Measurements from ENCODE around the gene TMEM181. TPM values are rescaled to one million over a fixed set of nuclear protein-coding genes. Genes with fewer than 3 reads are reported as not detected.
A peak's percentile ranks its signal among the peaks of the same experiment; 100 is the strongest.
"Not testable (repeated sequence)": the region's sequence is repeated elsewhere in the genome, so short reads cannot be mapped to it uniquely, and the experiment has no call there.

Gene TMEM181
- total and polyA plus RNA-seq, 8 donors = 14.1 to 32.8 (median 23.1) TPM

DNA sequence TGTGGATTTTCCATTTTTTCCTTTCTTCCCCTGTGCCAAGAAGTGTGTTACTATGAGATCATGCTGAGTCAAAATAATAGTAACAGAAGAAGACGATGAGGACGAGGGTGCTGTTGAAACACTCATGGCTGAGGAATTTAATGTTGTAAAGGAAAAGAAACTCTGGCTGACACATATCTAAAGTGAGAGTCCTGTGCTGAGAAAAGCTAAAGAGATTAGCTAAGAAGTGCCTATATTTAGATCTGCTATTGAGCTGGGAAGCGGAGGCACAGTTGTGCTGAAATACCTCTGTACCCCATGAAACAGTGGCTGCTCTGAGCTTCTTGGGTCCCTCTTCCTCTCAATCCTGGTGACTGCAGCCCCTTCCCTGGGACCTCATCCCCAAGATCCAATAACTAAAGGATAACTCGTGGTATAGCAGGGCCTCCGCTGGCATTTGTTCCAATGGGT is 88.8 kb downstream of the TMEM181 start:
- DNase-seq (no peak), FAIRE-seq (no peak), ATAC-seq (no peak)
- WGBS, 2 donors = 84 to 90% methylated on average over 5 of the region's 5 CpGs
- H3K27ac ChIP-seq = no peak overlapping the region
- no peaks in the 10 kb centered on the region for H3K9me3 ChIP-seq
- no peaks in the 10 kb centered on the region for H3K27me3 ChIP-seq
- no peak overlapping the region for H3K4me3 ChIP-seq
- H3K4me1 ChIP-seq = no peaks in the 10 kb centered on the region
- TF ChIP-seq, protein P1, sequence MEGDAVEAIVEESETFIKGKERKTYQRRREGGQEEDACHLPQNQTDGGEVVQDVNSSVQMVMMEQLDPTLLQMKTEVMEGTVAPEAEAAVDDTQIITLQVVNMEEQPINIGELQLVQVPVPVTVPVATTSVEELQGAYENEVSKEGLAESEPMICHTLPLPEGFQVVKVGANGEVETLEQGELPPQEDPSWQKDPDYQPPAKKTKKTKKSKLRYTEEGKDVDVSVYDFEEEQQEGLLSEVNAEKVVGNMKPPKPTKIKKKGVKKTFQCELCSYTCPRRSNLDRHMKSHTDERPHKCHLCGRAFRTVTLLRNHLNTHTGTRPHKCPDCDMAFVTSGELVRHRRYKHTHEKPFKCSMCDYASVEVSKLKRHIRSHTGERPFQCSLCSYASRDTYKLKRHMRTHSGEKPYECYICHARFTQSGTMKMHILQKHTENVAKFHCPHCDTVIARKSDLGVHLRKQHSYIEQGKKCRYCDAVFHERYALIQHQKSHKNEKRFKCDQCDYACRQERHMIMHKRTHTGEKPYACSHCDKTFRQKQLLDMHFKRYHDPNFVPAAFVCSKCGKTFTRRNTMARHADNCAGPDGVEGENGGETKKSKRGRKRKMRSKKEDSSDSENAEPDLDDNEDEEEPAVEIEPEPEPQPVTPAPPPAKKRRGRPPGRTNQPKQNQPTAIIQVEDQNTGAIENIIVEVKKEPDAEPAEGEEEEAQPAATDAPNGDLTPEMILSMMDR (IDR thresholded peaks at IDR 0.05) = no peak
- H3K36me3 ChIP-seq = no peaks in the 10 kb centered on the region
- intact Hi-C loops (cut with DNase I) = no loop called here

DNA sequence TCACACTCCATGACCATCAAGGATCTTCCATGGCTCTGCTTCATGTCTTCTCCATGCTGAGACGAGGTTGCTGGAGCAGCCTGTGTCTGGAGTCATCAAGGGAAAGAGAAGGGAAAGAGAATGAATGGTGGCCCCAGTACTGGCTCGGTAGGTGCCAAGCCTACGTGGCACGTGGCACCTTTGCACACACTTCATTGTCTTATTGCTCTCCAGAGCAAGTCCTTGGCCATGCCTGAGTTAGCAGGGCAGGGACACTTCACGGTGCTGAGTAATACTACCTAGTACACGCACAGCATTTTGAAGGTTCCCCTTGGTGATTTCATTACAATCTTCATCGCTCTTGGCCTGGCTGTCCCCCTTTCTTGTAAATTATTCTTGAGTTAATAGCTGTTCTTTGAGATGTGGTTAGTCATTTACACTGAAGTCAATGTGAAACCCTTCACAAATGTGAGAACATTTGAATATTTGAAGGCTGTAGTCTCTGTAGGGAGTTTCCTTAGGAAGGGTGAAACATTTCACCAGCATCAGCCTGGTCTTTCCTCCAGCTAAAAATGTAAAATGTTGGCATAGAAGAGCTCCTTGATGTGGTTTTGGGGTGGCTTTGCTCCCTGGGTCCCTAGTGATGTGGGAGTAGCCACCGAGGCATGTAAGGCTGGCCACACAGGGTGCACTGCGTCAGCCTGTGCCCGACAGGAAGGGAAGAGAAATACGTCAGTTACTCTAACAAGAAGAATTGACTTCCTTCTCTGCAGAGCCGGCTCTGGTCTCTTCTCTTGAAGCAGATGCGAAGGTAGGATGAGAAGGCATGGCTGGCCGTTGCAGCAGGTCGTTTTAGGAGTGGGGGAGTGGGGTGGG is 89.6 kb downstream of the TMEM181 start, which contains the start of gene SYTL3:
TSS of gene SYTL3 (plus strand) at position 766 of the 855 bp plus-strand sequence. CDS start 13,215 bp downstream, outside the sequence.
- no peak for FAIRE-seq
- Histone ChIP-seq H3K4me3 (no peak within 1 kb of the TSS), H3K27ac (peak within 1 kb of the TSS in 2 of 4 donors; percentile 1 to 50), H3K9me3 (no peaks in the 10 kb centered on the region), H3K36me3 (no peaks in the 10 kb centered on the region), H3K4me1 (peaks cover 0 to 4% (median 0%) of the 10 kb centered on the region in 3 donors), H3K27me3 (no peaks in the 10 kb centered on the region)
- intact Hi-C loops (cut with DNase I) = no loop called here
- TF ChIP-seq, protein P1 (IDR thresholded peaks at IDR 0.05) = no peak
- peak in 2 of 4 donors; percentile 25 to 38 for ATAC-seq
- 67 to 75% methylated on average over 15 of the region's 15 CpGs for WGBS, 2 donors
- peak in 1 of 6 donors; percentile 52 for DNase-seq

DNA sequence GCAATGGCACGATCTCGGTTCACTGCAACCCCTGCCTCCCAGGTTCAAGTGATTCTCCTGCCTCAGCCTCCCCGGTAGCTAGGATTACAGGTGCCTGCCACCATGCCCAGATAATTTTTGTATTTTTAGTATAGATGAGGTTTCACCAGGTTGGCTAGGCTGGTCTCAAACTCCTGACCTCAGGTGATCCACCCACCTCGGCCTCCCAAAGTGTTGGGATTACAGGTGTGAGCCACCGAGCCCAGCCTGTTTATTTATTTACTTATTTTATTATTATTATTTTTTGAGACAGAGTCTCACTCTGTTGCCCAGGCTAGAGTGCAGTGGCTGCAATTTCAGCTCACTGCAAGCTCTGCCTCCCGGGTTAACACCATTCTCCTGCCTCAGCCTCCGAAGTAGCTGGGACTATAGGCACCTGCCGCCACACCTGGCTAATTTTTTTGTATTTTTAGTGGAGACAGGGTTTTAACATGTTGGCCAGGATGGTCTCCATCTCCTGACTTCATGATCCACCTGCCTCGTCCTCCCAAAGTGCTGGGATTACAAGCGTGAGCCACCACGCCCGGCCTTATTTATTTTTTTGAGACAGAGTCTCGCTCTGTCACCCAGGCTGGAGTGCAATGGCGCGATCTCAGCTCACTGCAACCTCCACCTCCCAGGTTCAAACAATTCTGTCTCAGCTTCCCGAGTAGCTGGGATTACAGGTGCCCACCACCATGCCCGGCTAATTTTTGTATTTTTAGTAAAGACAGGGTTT is 92.3 kb downstream of the TMEM181 start:
- intact Hi-C loops (cut with DNase I) = not testable (repeated sequence)

DNA sequence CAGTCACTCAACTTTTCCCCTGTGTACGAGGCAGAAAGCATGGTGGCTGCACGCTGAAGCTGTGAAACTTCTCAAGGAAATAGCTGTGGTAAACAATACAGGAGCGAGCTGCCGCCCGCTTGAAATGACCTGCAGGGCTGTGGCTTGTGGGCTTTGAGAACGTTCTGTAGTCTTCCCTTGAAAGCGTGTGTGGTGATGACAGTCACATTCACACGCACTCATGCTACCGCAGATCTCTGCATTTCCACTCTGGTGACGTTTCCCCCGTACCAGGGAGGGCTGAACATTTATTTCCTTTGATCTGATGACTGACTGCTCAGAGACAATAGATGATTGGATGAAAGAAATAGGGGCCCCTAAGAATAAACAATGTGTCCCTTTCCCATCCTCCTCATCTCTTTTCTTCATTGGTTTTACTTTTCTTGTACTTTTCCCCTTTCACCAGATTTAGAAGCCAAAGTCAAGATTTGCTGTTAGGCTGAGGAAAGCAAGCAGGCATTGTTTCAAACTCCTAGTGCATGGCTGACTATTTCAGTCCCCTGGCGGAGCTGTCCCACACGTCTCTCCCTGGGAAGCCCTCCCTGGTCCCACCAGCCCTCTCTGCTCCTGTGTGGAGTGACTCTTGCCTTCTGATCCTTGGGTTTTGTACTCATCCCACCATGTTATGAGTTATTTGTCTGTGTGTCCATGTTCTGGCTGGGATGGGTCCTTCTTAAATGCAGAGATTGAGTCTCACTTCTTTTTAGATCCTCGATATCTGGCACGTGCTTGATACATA is 93.9 kb downstream of the TMEM181 start:
- no peak for FAIRE-seq
- TF ChIP-seq, protein P1 (IDR thresholded peaks at IDR 0.05) = no peak
- no peaks in the 10 kb centered on the region for H3K27me3 ChIP-seq
- no peaks in the 10 kb centered on the region for H3K9me3 ChIP-seq
- H3K4me3 ChIP-seq = no peak overlapping the region
- DNase-seq = peak in 2 of 6 donors; percentile 40
- intact Hi-C loops (cut with DNase I) = no loop called here
- H3K4me1 ChIP-seq = peaks cover 0 to 11% (median 0%) of the 10 kb centered on the region in 3 donors
- peak overlapping the region in 2 of 4 donors; percentile 22 to 48 for H3K27ac ChIP-seq
- no peaks in the 10 kb centered on the region for H3K36me3 ChIP-seq
- 57 to 64% methylated on average over 15 of the region's 15 CpGs for WGBS, 2 donors
- peak; percentile 57 to 74 (median 62) for ATAC-seq

More for the DNA sequence above, 92.3 kb downstream of the TMEM181 start:
- not testable (repeated sequence) for H3K4me3 ChIP-seq, H3K36me3 ChIP-seq, H3K9me3 ChIP-seq, ATAC-seq, H3K27me3 ChIP-seq, DNase-seq, FAIRE-seq, H3K27ac ChIP-seq
- H3K4me1 ChIP-seq = peaks cover 0 to 11% (median 0%) of the 10 kb centered on the region in 3 donors
- 82 to 97% methylated on average over 17 of the region's 17 CpGs for WGBS, 2 donors
